GM18505 (cell line): ENCODE data around the gene SYT4.
A peak's percentile ranks its signal among the peaks of the same experiment; 100 is the strongest.
"Not testable (repeated sequence)": the region's sequence is repeated elsewhere in the genome, so short reads cannot be mapped to it uniquely, and the experiment has no call there.

Source experiments
- ATAC-seq: cut with Tn5 transposase; IDR thresholded peaks from one replicate; pipeline ENCODE4 v1.9.1; 2021; ENCODE audit not compliant: unreplicated experiment
- POLR2A ChIP-seq: IDR thresholded peaks from 4 replicates; pipeline ENCODE4 v1.6.1; 2011; ENCODE audit warnings: borderline replicate concordance; ENCODE audit not compliant: insufficient read depth, insufficient read length; ENCODE audit errors: extremely low read depth

The SYT4 gene

GRCh38 chr18:43277164-43277600 is at the start of gene SYT4:
Gene SYT4, minus strand, starts transcription at chr18:43277490. Its CDS starts 209 bp downstream, at chr18:43277281.
- TF ChIP-seq POLR2A: no peak
- no peak for ATAC-seq

GRCh38 chr18:43322132-43322531 is 44.8 kb upstream of the SYT4 start:
- TF ChIP-seq POLR2A: no peak
- no peak for ATAC-seq

- no peak for TF ChIP-seq POLR2A
- no peak for ATAC-seq
Observed at GRCh38 chr18:43314941-43315340, 37.7 kb upstream of the SYT4 start.

- ATAC-seq: no peak
- no peak for TF ChIP-seq POLR2A
Observed at GRCh38 chr18:43312891-43313290, 35.6 kb upstream of the SYT4 start.

GRCh38 chr18:43310239-43310638 is 32.9 kb upstream of the SYT4 start:
- ATAC-seq: no peak
- no peak for TF ChIP-seq POLR2A

GRCh38 chr18:43303376-43303775 is 26.1 kb upstream of the SYT4 start:
- ATAC-seq: no peak
- TF ChIP-seq POLR2A: no peak

GRCh38 chr18:43286187-43286586 is 8.9 kb upstream of the SYT4 start:
- not testable (repeated sequence) for ATAC-seq

GRCh38 chr18:43283299-43283698 is 6.0 kb upstream of the SYT4 start:
- no peak for ATAC-seq
- TF ChIP-seq POLR2A: no peak

GRCh38 chr18:43279015-43279744 is 1.9 kb upstream of the SYT4 start:
- no peak for TF ChIP-seq POLR2A
- peak; percentile 64 for ATAC-seq

GRCh38 chr18:43278355-43278754 is 1.1 kb upstream of the SYT4 start:
- ATAC-seq: no peak

GRCh38 chr18:43276491-43276890 is 799 bp downstream of the SYT4 start:
- no peak for TF ChIP-seq POLR2A
- no peak for ATAC-seq

More at GRCh38 chr18:43278355-43278754, 1.1 kb upstream of the SYT4 start:
- TF ChIP-seq POLR2A: no peak

GRCh38 chr18:43275546-43275945 is 1.7 kb downstream of the SYT4 start:
- TF ChIP-seq POLR2A: no peak

GRCh38 chr18:43274526-43274925 is 2.8 kb downstream of the SYT4 start:
- no peak for TF ChIP-seq POLR2A
- no peak for ATAC-seq

More at GRCh38 chr18:43275546-43275945, 1.7 kb downstream of the SYT4 start:
- ATAC-seq: no peak

GRCh38 chr18:43271593-43272432 is 5.5 kb downstream of the SYT4 start:
- ATAC-seq: peak; percentile 78
- no peak for TF ChIP-seq POLR2A
